Vagina (tissue), 2 donors: Measurements from ENCODE around the gene PRKCE.

Experiments used
- POLR2A ChIP-seq, 2 donors: fragments of 450-650 bp; IDR thresholded peaks; one replicate each; pipeline ENCODE4 v1.6.1; 2017; ENCODE audit warnings: antibody characterized with exemption in 2 of 2, mild to moderate bottlenecking in 2 of 2, moderate library complexity in 2 of 2
- POLR2AphosphoS5 ChIP-seq, 2 donors: sonication (generic); formaldehyde crosslinking; IDR thresholded peaks; one replicate each; pipeline ENCODE4 v1.9.0; 2017; ENCODE audit warnings: antibody characterized with exemption in 2 of 2, mild to moderate bottlenecking in 2 of 2, low read depth in 1 of 2; ENCODE audit not compliant: insufficient read depth in 1 of 2
- TF ChIP-seq, protein P1 (sequence below), 3 experiments: fragments of 450-650 bp in 2 of 3; fragments of 200-600 bp in 1 of 3; sonication (generic) in 1 of 3; IDR thresholded peaks; one replicate each; pipeline ENCODE4 v1.5.1; 2017 to 2019; ENCODE audit warnings: antibody characterized with exemption in 3 of 3, mild to moderate bottlenecking in 2 of 3, moderate library complexity in 2 of 3

DNA sequence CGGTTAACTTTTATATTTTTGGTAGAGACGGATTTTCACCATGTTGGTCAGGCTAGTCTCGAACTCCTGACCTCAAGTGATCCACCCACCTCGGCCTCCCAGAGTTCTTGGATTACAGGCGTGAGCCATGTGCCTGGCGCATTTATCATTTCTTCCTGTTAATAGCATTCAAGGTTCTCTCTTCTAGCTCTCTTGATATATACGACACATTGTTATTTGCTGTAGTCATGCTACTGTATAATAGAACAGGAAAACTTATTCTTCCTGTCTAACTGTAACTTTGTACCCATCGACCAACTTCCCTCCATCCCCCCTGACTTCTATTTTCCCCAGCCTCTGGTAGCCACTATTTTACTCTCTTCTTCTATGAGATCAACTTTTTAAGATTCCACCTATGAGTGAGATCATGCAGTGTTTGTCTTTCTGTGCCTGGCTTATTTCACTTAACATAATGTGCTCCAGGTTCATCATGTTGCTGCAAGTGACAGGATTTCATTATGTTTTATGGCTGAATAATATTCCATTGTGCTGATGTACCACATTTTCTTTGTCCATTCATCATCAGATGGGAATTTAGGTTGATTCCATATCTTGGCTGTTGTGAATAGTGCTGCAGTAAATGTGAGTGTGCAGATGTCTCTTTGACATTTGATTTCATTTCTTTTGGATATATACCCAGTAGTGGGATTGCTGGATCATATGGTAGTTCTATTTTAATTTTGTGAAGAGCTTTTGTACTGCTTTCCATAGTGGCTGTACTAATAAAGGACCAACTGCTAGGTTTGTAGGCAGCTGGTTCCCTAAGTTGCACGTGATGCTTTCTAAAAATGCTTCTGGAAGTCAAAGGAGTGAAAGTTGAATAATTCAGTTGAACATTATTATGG, 205.2 kb downstream of the PRKCE start:
- TF ChIP-seq, protein P1, sequence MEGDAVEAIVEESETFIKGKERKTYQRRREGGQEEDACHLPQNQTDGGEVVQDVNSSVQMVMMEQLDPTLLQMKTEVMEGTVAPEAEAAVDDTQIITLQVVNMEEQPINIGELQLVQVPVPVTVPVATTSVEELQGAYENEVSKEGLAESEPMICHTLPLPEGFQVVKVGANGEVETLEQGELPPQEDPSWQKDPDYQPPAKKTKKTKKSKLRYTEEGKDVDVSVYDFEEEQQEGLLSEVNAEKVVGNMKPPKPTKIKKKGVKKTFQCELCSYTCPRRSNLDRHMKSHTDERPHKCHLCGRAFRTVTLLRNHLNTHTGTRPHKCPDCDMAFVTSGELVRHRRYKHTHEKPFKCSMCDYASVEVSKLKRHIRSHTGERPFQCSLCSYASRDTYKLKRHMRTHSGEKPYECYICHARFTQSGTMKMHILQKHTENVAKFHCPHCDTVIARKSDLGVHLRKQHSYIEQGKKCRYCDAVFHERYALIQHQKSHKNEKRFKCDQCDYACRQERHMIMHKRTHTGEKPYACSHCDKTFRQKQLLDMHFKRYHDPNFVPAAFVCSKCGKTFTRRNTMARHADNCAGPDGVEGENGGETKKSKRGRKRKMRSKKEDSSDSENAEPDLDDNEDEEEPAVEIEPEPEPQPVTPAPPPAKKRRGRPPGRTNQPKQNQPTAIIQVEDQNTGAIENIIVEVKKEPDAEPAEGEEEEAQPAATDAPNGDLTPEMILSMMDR (IDR thresholded peaks at IDR 0.05): no peak
- TF ChIP-seq POLR2A (IDR thresholded peaks at IDR 0.05): no peak
- no peak for TF ChIP-seq POLR2AphosphoS5 (IDR thresholded peaks at IDR 0.05; ENCODE audit: insufficient read depth in 1 of 2, low read depth in 1 of 2)
